Lung microvascular endothelial cell (primary cell): ENCODE measurements around the gene TRH. TPM values are rescaled to one million over a fixed set of nuclear protein-coding genes. Genes with fewer than 3 reads are reported as not detected.

ENCODE experiments used
- DNase-seq, 2 donors: peaks; one replicate each; pipeline versions ENCODE4 v3.0.0 to v3.0.0-alpha.2; 2010; ENCODE audit warnings: low read depth in 2 of 2
- total RNA-seq: library from RNA; depleted of rRNA; stranded (reverse); fragments of >200 nt; gene quantifications from 2 replicates; pipeline ENCODE4 v1.2.1, GENCODE V29; 2014

The TRH gene, protein sequence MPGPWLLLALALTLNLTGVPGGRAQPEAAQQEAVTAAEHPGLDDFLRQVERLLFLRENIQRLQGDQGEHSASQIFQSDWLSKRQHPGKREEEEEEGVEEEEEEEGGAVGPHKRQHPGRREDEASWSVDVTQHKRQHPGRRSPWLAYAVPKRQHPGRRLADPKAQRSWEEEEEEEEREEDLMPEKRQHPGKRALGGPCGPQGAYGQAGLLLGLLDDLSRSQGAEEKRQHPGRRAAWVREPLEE
- not detected in 2 replicates for total RNA-seq

DNA sequence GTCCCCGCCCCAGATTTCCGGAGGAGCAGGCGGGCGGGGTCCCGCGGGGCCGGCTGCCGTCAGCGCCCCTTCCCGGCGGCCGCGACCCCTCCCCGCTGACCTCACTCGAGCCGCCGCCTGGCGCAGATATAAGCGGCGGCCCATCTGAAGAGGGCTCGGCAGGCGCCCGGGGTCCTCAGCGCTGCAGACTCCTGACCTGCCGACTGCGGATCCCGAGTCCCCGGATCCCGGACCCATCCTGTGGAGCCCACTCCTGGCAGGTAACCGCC lies at the start of gene TRH:
TRH (plus strand) TSS at position 157 of the 269 bp plus-strand sequence. CDS start 1,097 bp downstream, outside the sequence.
- DNase-seq, result no peak

DNA sequence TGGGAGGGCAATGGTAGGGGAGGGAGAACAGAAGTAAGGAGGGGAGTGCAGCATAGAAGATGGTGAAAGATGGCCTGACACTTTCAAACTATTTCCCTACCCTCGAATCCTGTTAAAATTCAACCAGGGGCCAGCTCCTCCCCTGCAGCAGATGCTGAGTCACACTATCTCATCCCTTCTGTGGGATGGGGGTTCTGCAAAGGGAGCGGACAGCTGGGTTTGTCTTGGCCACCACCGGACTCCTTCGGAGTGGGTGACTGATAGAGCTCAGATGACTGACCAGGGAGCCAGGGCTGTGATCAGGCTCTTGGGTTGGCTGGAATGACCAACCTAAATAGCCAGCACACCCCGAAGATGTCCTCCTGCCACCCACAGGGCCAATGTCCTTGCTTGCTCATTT lies 47.4 kb upstream of the TRH start:
- DNase-seq, result no peak

DNA sequence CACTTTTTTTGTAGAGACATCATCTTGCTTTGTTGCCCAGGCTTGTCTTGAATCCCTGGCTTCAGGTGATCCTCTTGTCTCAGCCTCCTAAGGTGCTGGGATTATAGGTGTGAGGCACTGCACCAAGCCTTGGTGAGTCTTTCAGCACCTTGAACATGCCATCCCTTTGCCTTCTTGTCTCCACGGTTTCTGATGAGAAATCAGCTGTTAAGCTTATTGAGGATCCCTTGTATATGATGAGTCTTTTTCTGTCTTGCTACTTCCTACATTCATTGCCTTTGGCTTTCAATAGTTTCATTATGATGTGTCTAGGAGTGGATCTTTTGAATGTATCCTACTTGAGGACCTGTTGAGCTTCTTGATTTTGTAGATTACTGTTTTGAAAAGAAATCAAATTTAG lies 45.1 kb upstream of the TRH start:
- DNase-seq, result no peak

DNA sequence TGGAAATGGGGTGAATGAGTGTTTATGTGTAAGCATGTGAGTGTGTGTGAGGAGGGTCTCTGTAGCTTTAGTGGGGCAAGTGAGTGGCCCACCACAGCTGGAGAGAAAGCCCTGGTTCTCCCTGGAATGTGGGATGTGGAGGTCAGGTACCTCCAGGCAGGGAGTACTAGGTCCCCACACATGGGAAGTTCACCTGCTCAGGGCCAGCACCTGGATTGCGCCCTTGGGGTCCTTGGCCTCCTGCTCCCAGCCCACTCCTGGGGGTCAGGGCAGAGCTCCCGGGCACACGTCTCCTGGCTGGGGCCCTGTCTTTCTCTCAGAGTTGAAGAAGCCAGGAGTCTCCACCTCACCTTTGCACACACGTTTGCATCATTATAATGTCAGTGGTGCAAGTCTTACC lies 41.0 kb upstream of the TRH start:
- no peak for DNase-seq

DNA sequence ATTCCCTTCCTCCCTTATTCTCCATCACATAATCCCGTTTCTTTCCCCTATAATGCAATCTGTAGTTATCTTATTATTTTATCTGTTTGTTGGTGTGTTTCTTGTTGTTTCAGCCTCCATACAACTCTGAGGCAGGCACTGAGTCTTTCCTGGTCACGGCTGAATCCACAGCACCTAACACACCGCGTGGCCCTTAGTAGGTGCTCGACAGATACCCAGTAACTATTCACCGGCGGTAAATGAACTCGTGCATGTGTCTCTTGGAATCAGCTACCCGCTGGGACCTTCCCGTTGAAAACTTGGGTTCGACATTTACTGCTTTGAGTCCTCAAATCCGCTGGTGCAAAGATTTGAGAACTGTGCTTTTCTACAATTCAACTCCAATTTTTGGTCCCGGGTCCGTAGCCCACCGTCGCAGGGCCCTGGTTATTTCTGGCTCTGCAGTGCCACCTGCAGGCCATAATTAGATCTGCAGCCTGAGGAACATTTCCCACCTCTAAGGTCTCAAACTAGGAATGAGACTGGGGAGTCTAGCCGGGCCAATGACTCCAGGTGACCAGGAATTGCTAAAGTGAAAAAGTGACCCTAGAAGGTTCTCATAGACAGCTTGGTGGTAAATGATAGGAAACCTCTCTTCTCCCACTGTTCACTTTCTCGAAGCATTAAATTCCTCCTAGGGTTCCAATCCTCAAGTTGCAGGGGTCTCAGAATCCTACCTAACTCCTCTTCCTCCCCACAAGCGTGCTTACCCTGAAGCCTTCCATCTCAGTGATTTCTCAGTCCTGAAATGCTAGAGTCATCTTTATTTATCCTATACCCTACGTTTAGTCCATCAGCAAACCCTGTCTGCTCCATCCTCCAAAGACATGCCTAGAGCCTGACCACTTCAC lies 40.0 kb upstream of the TRH start:
- peak; percentile 41 to 55 for DNase-seq

DNA sequence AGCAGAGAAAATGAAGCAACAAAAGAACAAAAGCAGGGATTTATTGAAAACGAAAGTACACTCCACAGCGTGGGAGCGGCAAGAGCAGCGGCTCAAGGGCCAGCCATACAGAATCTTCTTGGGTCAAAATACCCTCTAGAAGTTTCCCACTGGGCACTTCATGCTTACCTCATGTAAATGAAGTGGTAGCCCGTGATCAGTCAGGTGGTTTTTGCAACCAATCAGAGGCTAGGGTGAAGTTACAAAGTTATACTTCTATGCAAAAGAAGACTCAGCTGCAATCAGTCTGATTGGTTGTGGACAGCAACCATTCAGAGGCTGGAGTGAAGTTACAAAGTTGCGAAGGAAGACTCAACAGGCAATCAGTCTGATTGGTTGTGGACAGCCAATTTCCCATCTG lies 37.8 kb upstream of the TRH start:
- DNase-seq, result peak; percentile 50 to 58

DNA sequence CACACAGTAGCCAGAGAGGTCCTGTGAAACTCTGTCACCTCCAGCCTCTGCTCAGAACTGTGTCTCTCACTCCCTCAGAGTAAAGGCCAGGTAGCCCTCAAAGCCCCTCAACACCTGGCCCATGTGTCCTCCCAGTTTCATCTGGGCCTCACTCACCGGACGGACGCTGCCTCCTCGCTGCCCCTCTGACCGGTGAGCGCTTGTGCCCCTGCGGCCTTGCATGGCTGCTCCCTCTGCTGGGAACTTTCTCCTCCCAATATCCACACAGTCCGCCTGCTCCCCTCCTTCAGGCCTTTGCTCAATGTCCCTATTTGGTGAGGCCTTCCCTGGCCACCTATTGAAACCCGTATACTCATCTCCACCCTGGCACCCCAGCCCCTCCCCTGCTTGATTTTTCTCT lies 36.8 kb upstream of the TRH start:
- DNase-seq, result no peak

DNA sequence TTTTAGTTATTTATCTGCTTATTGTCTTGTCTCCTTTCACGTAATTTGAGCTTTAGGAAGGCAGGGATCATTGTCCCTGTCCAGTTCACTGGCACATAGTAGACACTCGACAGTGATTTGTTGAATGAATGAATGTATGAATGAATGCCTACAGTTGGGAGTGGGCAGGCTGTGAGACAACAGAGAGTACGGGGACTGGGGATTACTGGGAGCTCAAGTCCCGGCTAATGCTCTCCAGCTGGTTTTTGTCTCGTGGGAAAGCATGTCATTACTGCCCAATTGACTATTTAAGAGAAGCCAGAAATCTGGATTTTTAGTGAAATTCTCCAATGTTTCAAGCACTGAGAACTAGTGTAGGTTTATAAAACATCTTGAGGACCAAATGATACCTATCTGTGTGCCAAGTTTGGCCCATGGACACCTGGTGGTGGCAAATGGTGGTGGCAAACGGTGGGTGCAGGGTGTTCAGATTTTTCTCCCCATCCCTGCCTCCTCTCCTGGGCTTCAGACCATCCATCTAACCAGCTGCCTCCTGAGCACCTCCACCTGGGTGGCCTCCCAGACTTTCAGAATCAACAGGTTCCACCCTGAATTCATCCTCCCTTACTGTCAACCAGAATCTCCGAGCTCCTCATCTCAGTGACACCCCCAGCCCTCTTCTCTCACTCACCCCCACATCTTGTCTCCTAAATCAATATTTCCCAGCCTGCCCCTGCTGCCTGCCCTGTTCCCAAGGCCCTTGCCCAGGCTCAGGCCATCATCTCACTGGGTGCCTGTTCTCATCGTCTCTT lies 36.2 kb upstream of the TRH start:
- DNase-seq, result no peak

DNA sequence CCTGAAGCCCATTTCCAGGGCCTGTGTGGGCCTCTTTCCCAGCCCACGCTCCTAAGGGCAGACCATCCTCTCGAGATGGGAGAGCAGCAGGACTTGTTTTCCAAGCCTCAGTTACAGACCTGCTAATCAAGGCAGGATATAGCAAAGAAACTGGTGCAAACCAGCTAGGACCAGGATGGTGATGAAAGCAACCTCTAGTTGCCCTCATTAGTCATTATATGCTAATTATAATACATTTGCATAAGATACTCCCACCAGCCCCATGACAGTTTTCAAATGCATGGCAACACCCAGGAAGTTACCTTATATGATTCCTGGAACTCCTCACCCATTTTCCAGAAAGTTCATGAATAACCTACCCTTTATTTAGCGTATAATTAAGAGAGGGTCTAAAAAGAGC lies 34.4 kb upstream of the TRH start:
- no peak for DNase-seq

DNA sequence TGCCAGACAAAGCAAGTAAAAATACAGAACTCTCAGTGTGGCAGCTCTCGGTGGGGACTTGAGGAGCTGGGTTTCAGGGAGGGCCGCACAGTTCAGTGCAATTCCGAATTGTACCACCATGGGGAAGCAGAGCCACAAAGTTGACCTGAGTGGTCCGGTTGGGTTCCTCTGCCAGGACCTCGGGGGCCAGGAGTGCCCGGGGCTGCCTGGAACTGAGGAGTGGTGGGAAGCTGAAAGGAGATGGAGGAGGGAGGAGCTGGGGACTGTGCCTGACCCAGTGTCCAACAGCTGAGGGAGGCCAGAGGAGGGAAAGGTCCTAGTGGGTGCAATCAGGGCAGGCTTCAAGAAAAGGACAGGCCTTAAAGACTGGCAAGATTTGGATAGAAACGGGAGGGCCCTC lies 32.2 kb upstream of the TRH start:
- peak; percentile 65 to 75 for DNase-seq

DNA sequence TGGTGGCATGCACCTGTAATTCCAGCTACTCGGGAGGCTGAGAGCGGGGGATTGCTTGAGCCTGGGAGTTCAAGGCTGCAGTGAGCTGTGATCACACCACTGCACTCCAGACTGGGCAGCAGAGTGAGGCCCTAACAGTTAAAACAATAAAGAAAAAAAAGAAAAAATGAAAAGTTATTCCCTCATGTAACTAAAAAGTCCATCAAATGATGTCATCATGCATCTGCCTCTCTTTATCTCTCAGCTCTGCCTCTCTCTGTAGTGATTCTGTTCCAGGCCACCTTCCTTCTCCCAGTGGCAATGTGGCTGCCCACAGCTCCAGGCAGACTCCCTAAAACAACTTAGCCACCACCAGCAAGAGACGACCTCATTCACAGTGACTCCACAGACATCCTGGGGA lies 31.5 kb upstream of the TRH start:
- DNase-seq, result no peak

DNA sequence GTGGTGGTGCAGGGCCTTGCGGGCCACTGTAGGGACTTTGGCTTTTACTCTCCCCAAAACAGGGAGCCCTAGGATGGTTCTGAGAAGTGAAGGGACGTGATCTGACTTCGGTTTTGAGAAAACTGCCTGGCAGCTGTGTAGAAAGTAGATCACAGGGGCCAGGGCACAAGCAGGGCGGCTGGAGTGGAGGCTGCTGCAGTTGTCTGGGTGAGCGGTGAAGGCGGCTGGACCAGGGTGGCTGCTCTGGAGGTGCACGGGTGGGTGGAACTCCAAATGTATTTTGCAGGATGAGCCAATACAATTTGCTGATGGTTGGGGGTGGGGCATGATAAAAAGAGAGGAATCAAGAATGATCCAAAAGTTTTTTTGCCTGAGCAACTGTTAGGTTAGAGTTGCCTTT lies 29.8 kb upstream of the TRH start:
- DNase-seq, result no peak

DNA sequence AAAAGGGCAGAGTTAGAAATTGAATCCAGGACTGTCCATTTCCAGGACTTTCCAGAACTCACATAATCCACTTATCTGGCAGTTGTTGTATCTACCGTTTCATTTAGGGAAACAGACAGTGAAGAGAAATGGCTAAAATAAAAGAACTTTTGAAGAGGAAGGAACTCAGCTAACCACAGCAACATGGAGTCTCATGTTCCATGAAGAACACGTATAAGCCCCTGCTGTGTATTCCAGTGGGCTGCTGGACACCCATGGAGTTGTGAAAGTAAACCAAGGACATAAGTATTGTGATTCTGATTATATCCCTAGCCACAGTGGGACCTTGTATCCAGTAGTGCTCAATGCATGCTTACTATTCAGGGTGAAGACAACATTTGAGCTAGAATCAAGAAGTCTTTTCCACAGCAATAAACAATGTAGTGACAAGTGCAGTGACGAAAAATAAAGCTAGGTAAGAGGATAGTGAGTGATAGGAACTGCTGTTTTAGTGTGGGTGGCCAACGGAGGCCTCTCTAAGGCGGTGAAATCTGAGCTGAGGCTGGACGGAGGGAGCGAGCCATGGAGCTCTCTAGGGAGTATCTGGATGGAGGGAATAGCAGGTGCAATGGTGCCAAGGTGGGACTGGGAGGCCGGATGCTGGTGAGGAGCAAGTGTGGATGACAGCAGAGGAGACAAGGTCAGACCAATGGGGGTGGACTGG lies 26.8 kb upstream of the TRH start:
- no peak for DNase-seq

DNA sequence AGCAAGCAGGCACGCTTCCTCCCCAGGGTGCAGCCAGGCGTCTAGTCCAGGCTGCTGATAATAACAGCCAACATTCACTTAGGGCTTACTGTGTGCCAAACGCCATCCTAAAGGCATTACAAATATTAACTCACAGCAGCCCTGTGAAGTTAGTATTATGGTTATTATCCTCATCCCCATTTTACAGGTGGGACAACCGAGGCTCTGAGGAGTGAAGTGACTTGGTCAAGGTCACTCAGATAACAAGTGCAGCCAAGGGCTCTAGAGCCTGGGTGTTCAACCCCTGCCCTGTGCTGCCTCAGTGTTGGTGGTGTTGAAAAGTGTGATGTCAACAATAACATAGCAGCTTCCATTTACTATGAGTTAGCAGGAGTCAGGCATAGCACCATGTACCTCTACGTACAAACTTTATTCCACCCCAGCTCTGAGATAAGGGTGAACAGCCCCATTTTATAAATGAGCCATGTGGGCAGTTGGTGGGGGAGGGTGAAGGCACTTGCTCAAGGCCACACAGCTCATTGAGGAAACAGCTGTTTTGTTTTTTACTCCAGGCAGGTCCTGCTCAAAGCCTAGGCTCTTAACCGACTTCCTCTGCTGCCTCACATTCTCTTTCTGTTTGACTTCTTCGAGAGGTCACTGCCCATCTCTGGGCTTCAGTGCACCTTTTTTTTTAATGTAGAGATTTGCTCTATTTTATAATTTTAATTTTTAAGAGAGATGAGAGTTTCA lies 24.0 kb upstream of the TRH start:
- DNase-seq, result no peak

DNA sequence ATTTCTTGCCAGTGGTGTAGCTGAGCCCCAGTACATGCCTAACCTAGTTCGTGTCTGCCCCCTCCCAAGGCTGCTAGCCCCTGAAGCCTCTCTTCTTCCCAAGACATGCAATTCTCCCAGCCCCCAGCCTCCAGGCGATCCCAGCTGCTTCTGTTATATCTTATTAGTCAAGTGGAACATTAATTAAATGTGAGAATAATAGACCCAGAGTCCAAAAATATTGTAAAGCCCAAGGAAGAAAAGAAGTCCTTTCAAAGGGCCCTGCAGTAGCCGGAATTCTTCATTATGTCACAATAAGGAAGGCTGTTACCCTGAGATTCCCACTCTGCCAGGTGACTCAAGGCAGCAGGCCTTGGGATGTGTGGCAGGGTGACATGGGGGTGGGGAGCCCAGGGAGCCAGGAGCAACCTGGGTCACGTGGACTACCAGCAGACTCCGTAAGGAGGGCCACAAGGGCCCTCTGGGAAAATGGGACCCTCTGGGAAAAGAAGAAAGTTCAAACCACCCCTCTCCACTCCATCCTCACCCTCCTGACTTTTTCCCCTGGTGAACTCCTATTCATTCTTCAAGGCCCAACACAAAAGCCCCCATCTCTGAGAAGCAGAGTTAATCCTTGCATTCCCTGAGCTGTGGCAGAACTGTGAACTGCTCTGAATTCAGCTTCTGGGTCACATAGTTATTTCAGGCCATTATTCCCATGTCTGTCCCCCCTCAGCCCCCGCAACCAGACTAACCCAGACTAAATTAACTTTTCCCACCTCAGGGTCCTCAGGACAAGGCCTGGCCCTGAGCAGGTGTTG lies 21.8 kb upstream of the TRH start:
- no peak for DNase-seq

DNA sequence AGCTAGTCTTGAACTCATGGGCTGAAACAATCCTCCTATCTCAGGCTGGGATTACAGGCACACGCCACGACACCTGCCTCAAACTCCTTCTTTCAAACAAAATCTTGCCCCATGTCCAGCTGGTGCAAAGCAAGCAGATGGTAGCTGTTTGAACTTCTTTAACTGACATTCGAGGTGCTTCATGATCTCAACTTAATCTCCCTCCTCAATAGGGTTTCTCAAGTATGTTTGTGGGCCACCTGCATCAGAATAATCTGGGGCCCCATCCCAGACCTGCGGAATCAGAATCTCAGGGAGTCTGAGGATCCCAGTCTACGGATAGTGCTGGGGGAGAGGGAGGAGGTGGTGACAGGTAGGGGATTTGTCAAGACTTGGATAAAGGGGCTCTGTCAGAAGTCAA lies 20.9 kb upstream of the TRH start:
- DNase-seq, result no peak

DNA sequence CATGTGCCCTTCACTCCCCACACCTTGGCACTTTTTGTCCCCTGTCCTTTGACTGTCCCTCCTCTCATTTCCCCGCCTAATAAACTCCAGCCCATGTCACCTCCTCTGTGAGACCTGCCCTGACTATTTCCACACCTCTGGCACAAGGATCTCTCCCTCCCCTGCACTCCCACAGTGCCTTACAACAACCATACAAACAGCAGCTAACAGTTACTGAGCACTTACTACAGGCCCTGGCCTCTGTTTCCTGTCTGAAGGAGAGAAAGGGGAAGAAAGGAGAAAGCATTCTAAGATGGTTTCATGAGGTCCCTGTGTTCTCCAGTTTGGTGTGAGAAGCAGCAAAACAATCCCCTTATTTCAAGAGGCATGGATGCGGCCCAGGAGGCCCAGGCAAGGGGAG lies 20.0 kb upstream of the TRH start:
- no peak for DNase-seq

DNA sequence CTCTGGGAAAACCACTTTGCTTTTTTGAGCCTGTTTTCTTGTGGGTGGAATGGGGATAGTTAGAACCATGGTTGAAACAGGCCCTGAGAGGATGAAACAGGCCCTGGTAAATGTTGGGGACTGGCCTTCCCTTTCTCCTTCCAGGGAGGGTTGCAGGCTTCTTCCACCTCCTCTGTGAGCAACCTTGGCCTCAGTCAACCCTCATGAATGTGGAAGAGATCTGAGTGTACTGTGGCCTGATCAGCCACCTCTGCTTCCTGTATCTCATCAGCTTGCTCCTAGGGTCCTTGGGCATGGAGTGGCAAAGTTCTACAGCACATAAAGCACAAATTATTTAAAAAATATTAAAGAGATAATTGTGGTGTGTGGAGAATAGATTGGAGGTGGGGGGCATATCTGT lies 17.6 kb upstream of the TRH start:
- no peak for DNase-seq

DNA sequence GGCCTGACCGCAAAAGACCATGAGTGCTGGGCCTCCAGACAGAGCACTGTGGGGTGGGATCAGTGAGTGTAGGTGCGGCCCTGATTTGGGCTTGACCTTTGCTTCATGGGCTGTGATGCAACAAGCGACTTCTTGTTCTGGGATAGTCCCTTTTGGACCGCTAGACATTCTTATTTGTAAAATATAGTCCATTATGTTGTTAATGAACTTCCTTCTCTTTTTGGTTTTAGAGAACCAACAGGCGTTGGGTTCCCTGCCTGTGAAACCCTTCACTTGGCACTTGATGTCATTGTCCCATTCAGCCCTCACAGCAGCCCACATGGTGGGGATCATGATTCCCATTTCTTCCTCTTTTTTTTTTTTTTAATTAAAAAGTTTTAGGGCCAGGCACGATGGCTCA lies 15.8 kb upstream of the TRH start:
- DNase-seq, result no peak

DNA sequence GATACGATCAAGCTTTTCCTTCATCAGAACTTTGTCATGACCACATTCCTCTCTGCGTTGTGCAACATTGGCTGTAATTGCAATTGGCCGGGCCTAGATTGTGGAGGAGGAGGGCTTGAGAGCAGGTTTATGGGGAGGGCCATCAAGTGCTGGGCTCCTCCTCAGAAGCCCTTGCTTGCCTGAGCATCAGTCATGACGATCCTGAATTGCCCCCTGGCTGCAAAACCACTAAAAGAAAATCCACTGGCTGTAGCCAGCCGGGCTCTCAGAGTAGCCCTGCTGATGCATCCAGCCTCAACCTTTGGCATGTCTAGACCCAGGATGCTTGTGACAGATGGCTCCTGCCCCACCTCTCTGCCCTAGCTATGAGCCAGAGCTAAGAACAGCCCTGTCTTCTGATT lies 13.4 kb upstream of the TRH start:
- no peak for DNase-seq
